CD14-positive monocyte (primary cell): ENCODE data around the gene GIPC3. TPM values are rescaled to one million over a fixed set of nuclear protein-coding genes. Genes with fewer than 3 reads are reported as not detected.
A peak's percentile ranks its signal among the peaks of the same experiment; 100 is the strongest.

Experiments used
- DNase-seq, 3 donors: peaks; one replicate each; pipeline ENCODE4 v3.0.0-alpha.2; 2011 to 2022
- H2AFZ ChIP-seq: 2 replicates; pipeline ENCODE4 v1.6.0; 2012; ENCODE audit warnings: mild to moderate bottlenecking, low read depth, low read length, inconsistent platforms; ENCODE audit not compliant: insufficient read depth, poor library complexity, severe bottlenecking
- H3K27ac ChIP-seq, 2 donors: 1 replicate in 1 of 2; 2 replicates in 1 of 2; pipeline ENCODE4 v1.5.1; 2012 to 2013; ENCODE audit warnings: low read length in 2 of 2, control low read depth in 1 of 2, inconsistent platforms in 1 of 2, low read depth in 1 of 2, mild to moderate bottlenecking in 1 of 2
- H3K27me3 ChIP-seq, 2 donors: one replicate each; pipeline versions ENCODE4 v1.6.0 to v1.6.1; 2011 to 2013; ENCODE audit warnings: low read length in 2 of 2; ENCODE audit not compliant: control insufficient read depth in 2 of 2, insufficient read depth in 2 of 2
- H3K36me3 ChIP-seq, 2 donors: replicated peaks in 1 of 2; 1 replicate in 1 of 2; 2 replicates in 1 of 2; pipeline versions ENCODE4 v1.5.1 to v1.6.1; 2012 to 2013; ENCODE audit warnings: low read length in 2 of 2, control low read depth in 1 of 2, inconsistent platforms in 1 of 2, mild to moderate bottlenecking in 1 of 2; ENCODE audit not compliant: insufficient read depth in 2 of 2, control insufficient read depth in 1 of 2
- H3K4me1 ChIP-seq, 2 donors: 1 replicate in 1 of 2; 2 replicates in 1 of 2; pipeline versions ENCODE4 v1.5.1 to v1.6.1; 2012 to 2013; ENCODE audit warnings: low read length in 2 of 2, control low read depth in 1 of 2, inconsistent platforms in 1 of 2, mild to moderate bottlenecking in 1 of 2, moderate library complexity in 1 of 2; ENCODE audit not compliant: insufficient read depth in 2 of 2, control insufficient read depth in 1 of 2
- H3K4me2 ChIP-seq: replicated peaks from 2 replicates; pipeline ENCODE3; 2012; ENCODE audit warnings: low read length, moderate library complexity, mild to moderate bottlenecking; ENCODE audit not compliant: poor library complexity, severe bottlenecking; ENCODE audit errors: extremely low read depth
- H3K4me3 ChIP-seq, 3 experiments: fragments of 200-600 bp in 1 of 3; sonication (generic) in 1 of 3; replicated peaks in 1 of 3; 1 replicate in 2 of 3; 2 replicates in 1 of 3; pipeline ENCODE4 v1.5.1; 2011 to 2013; ENCODE audit warnings: low read length in 3 of 3, mild to moderate bottlenecking in 3 of 3, control low read depth in 2 of 3, low read depth in 2 of 3, inconsistent platforms in 1 of 3, moderate library complexity in 1 of 3
- H3K79me2 ChIP-seq: 2 replicates; pipeline ENCODE4 v1.6.0; 2012; ENCODE audit warnings: mild to moderate bottlenecking, control low read depth, inconsistent platforms, low read length, moderate library complexity; ENCODE audit not compliant: insufficient read depth
- H3K9ac ChIP-seq: 2 replicates; pipeline ENCODE4 v1.6.0; 2017; ENCODE audit warnings: low read length, mild to moderate bottlenecking; ENCODE audit not compliant: insufficient read depth, poor library complexity, severe bottlenecking
- H3K9me3 ChIP-seq, 2 donors: replicated peaks in 1 of 2; 1 replicate in 1 of 2; 2 replicates in 1 of 2; pipeline versions ENCODE4 v1.5.1 to v1.6.1; 2012 to 2013; ENCODE audit warnings: low read length in 2 of 2, control low read depth in 1 of 2; ENCODE audit not compliant: control insufficient read depth in 1 of 2, insufficient read depth in 1 of 2
- H4K20me1 ChIP-seq: 2 replicates; pipeline ENCODE4 v1.6.0; 2012; ENCODE audit warnings: mild to moderate bottlenecking, low read length, control low read depth, moderate library complexity; ENCODE audit not compliant: insufficient read depth
- H3K27ac Mint-ChIP-seq, 7 donors: one replicate each; pipeline ENCODE4 v1.8.0; 2020; ENCODE audit warnings: mild to moderate bottlenecking in 7 of 7, mixed read lengths in 7 of 7, moderate library complexity in 6 of 7, inconsistent platforms in 2 of 7
- H3K27me3 Mint-ChIP-seq, 3 donors: one replicate each; pipeline ENCODE4 v1.8.0; 2021 to 2022; ENCODE audit warnings: low read depth in 3 of 3, mild to moderate bottlenecking in 3 of 3, mixed read lengths in 3 of 3, moderate library complexity in 3 of 3, inconsistent platforms in 1 of 3
- H3K36me3 Mint-ChIP-seq, 2 donors: one replicate each; pipeline ENCODE4 v1.8.0; 2020; ENCODE audit warnings: mixed read lengths in 2 of 2, inconsistent platforms in 1 of 2, mild to moderate bottlenecking in 1 of 2
- H3K4me1 Mint-ChIP-seq: one replicate; pipeline ENCODE4 v1.8.0; 2020; ENCODE audit warnings: mild to moderate bottlenecking, mixed read lengths
- H3K4me3 Mint-ChIP-seq, 2 donors: one replicate each; pipeline ENCODE4 v1.8.0; 2020; ENCODE audit warnings: mild to moderate bottlenecking in 2 of 2, mixed read lengths in 2 of 2, moderate library complexity in 1 of 2
- H3K9me3 Mint-ChIP-seq, 7 donors: one replicate each; pipeline ENCODE4 v1.8.0; 2020 to 2022; ENCODE audit warnings: mixed read lengths in 7 of 7, mild to moderate bottlenecking in 6 of 7, moderate library complexity in 6 of 7, inconsistent platforms in 2 of 7
- whole genome bisulfite sequencing: methylation state at CpG from one replicate; pipeline ENCODE4 v1.1.5; 2013; ENCODE audit warnings: missing lambda C conversion rate; ENCODE audit not compliant: insufficient coverage; 5-methylcytosine and 5-hydroxymethylcytosine counted together
- intact Hi-C, 2 donors: fragments of 100-400 bp; cut with micrococcal nuclease; formaldehyde crosslinking; loops; one replicate each; pipeline versions ENCODE4 v1.15.0 to v1.15.1; 2023
- polyA plus RNA-seq, 3 donors: library from polyadenylated mRNA; depleted of rRNA in 1 of 3; unstranded in 2 of 3; stranded (reverse) in 1 of 3; fragments of 300-500 nt in 2 of 3; fragments of >200 nt in 1 of 3; fragmentation: Illumina TruSeq in 2 of 3; gene quantifications; 1 replicate in 2 of 3; 2 replicates in 1 of 3; pipeline ENCODE4 v1.2.3, GENCODE V29; 2012 to 2021
- TF ChIP-seq, protein P1 (sequence below): fragments of 200-600 bp; IDR thresholded peaks from one replicate; pipeline ENCODE4 v1.8.0; 2022; ENCODE audit warnings: antibody characterized with exemption, mild to moderate bottlenecking

Gene GIPC3
- polyA plus RNA-seq, 3 donors, result 0.03 TPM; not detected in 2

DNA sequence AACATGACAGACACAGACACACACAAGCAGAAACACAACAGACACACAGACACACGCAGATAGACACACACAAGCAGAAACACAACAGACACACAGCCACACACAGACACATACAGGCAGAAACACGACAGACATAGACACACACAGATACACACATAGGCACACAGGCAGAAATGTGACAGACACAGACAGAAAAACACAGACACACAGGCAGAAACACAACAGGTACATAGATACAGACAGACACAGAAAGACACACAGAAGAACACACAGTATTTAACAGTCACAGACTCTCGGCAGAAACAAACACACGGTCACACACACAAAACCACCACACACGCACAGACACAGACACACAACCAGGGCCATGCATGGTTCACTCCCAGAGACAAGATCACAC is 20.5 kb downstream of the GIPC3 start:
- Mint-ChIP-seq H3K27me3 (peaks cover 4 to 23% (median 21%) of the 10 kb centered on the region in 3 donors), H3K4me3 (no peak overlapping the region), H3K4me1 (peaks cover 18% of the 10 kb centered on the region), H3K9me3 (peaks cover 3 to 8% (median 5%) of the 10 kb centered on the region in 7 donors), H3K36me3 (peaks cover 7 to 8% of the 10 kb centered on the region in 2 donors), H3K27ac (no peak overlapping the region)
- H3K4me1 ChIP-seq, result peaks cover 22 to 28% of the 10 kb centered on the region in 2 donors
- TF ChIP-seq, protein P1, sequence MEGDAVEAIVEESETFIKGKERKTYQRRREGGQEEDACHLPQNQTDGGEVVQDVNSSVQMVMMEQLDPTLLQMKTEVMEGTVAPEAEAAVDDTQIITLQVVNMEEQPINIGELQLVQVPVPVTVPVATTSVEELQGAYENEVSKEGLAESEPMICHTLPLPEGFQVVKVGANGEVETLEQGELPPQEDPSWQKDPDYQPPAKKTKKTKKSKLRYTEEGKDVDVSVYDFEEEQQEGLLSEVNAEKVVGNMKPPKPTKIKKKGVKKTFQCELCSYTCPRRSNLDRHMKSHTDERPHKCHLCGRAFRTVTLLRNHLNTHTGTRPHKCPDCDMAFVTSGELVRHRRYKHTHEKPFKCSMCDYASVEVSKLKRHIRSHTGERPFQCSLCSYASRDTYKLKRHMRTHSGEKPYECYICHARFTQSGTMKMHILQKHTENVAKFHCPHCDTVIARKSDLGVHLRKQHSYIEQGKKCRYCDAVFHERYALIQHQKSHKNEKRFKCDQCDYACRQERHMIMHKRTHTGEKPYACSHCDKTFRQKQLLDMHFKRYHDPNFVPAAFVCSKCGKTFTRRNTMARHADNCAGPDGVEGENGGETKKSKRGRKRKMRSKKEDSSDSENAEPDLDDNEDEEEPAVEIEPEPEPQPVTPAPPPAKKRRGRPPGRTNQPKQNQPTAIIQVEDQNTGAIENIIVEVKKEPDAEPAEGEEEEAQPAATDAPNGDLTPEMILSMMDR, result no peak
- no peaks in the 10 kb centered on the region for H4K20me1 ChIP-seq
- no peak overlapping the region for H3K27ac ChIP-seq
- peak overlapping the region; percentile 74 for H2AFZ ChIP-seq
- H3K79me2 ChIP-seq, result no peaks in the 10 kb centered on the region
- intact Hi-C loops, result no loop called here
- H3K9ac ChIP-seq, result peak overlapping the region; percentile 48
- DNase-seq, result no peak
- peaks cover 11 to 38% of the 10 kb centered on the region in 2 donors for H3K27me3 ChIP-seq
- 37% methylated on average over 5 of the region's 5 CpGs for WGBS
- H3K4me2 ChIP-seq, result no peak overlapping the region
- H3K4me3 ChIP-seq, result no peak overlapping the region
- H3K9me3 ChIP-seq, result peaks cover 0 to 5% of the 10 kb centered on the region in 2 donors
- H3K36me3 ChIP-seq, result peaks cover 0 to 1% of the 10 kb centered on the region in 2 donors

DNA sequence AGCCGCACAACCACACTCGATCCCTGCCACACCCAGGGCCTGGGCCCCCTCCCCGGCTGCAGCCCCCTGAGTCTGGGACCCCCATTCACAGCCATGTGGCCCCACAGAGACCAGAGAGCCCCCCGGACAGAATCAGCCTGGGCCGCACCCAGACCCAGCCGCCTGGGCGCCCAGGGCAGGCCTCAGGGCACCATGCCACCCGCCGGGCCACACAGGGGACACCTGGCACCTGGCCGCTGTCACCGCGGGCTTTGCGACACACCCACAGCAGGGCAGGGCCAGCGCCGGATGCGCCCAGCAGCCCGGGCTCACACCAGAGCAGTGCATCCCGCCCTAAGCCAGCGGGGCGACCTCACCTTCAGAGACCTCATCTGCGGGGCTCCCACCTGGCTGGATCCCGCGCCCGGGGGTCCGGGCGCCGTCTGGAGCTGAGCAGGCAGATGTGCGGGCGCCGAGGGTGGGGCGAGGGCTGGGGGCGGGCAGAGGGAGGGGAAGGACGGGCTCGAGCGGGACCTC is 21.0 kb downstream of the GIPC3 start:
- intact Hi-C loops, result no loop called here
- WGBS, result 3% methylated on average over 21 of the region's 35 CpGs
- peak overlapping the region; percentile 48 for H3K9ac ChIP-seq

More for the DNA sequence above, 21.0 kb downstream of the GIPC3 start:
- Mint-ChIP-seq H3K36me3 (peaks cover 8% of the 10 kb centered on the region in 2 donors), H3K27ac (no peak overlapping the region), H3K27me3 (peaks cover 4 to 23% (median 21%) of the 10 kb centered on the region in 3 donors), H3K4me1 (peaks cover 18% of the 10 kb centered on the region), H3K4me3 (peak overlapping the region in 1 of 2 donors; percentile 67), H3K9me3 (peaks cover 3 to 8% (median 5%) of the 10 kb centered on the region in 7 donors)
- Histone ChIP-seq H3K4me2 (peak overlapping the region; percentile 65), H3K27ac (no peak overlapping the region), H3K36me3 (peaks cover 3 to 4% of the 10 kb centered on the region in 2 donors), H4K20me1 (no peaks in the 10 kb centered on the region), H2AFZ (peak overlapping the region; percentile 74), H3K4me3 (peak overlapping the region in 1 of 3 experiments; percentile 60), H3K4me1 (peaks cover 22 to 28% of the 10 kb centered on the region in 2 donors), H3K79me2 (no peaks in the 10 kb centered on the region), H3K9me3 (peaks cover 0 to 5% of the 10 kb centered on the region in 2 donors), H3K27me3 (peaks cover 11 to 38% of the 10 kb centered on the region in 2 donors)
- TF ChIP-seq, protein P1, result no peak
- DNase-seq, result no peak
